Measurements from ENCODE around the gene MLXIP. TPM values are rescaled to one million over a fixed set of nuclear protein-coding genes. Genes with fewer than 3 reads are reported as not detected.

The MLXIP gene
- total RNA-seq, 2 donors from 2014 or later: 158 to 201 TPM

DNA sequence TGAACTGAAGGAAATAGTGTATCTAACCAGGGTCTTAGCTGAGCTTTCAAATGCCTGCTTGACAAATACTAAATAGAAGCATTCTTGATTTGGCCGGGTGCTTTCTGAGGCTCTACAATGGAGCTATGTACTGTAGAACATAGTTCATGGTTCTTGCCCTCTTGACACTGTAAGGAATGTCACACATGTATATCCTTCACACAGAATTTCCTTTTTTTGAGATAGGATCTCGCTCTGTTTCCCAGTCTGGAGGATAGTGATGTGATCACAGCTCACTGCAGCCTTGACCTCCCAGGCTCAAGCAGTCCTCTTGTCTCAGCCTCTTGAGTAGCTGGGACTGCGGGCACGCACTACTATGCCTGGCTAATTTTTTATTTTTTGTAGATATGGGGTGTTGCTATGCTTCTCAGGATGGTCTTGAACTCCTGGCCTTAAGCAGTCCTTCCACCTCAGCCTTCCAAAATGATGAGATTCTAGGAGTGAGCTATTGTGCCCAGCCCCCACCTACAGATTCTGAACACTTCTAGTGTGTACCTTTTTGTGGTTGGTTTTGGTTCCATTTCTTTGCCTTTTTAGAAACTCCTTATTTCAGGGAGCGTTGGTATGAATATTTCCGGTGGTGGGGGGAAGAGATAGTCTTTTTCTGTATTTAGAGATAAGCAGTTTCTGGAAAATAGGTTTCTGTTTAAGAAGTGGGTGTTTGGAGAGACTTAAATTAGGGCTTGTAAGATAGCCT lies 4.2 kb downstream of the MLXIP start:
- H3K4me3 ChIP-seq: peak overlapping the region; percentile 81
- intact Hi-C loops (cut with DNase I): loop anchor here (5.0 kb wide), 1 partner anchor 35 kb away; no protein-coding TSS in a partner anchor
- no peaks in the 10 kb centered on the region for H3K27me3 ChIP-seq
- TF ChIP-seq CTCF (IDR thresholded peaks at IDR 0.05): no peak
- DNase-seq: no peak
- no peaks in the 10 kb centered on the region for H3K36me3 ChIP-seq
- peaks cover 23% of the 10 kb centered on the region for H3K4me1 ChIP-seq
- peak overlapping the region; percentile 27 to 87 for H3K9ac ChIP-seq (ENCODE audit: low read depth in 2 of 2, low read length in 2 of 2)
- peak overlapping the region; percentile 80 for H3K27ac ChIP-seq
- no peaks in the 10 kb centered on the region for H3K9me3 ChIP-seq

- H3K27ac ChIP-seq: no peak overlapping the region
- H3K4me3 ChIP-seq: no peak overlapping the region
- H3K9ac ChIP-seq (ENCODE audit: low read depth in 2 of 2, low read length in 2 of 2): peak overlapping the region in 1 of 2 donors; percentile 65
- DNase-seq: peak; percentile 49
- H3K9me3 ChIP-seq: no peaks in the 10 kb centered on the region
- no peaks in the 10 kb centered on the region for H3K27me3 ChIP-seq
- peaks cover 40% of the 10 kb centered on the region for H3K4me1 ChIP-seq
- intact Hi-C loops (cut with DNase I): loop anchor here (5.0 kb wide), 1 partner anchor 32 kb away; no protein-coding TSS in a partner anchor
- H3K36me3 ChIP-seq: no peaks in the 10 kb centered on the region
- no peak for TF ChIP-seq CTCF (IDR thresholded peaks at IDR 0.05)
These were observed 6.4 kb downstream of the MLXIP start for GRCh38 chr12:122084857-122085405.

- H3K9me3 ChIP-seq: no peaks in the 10 kb centered on the region
- no peaks in the 10 kb centered on the region for H3K36me3 ChIP-seq
- no peak for DNase-seq
- intact Hi-C loops (cut with DNase I): no loop called here
- peak overlapping the region; percentile 70 for H3K27ac ChIP-seq
- H3K27me3 ChIP-seq: no peaks in the 10 kb centered on the region
- H3K4me3 ChIP-seq: no peak overlapping the region
- peaks cover 40% of the 10 kb centered on the region for H3K4me1 ChIP-seq
- H3K9ac ChIP-seq (ENCODE audit: low read depth in 2 of 2, low read length in 2 of 2): peak overlapping the region in 1 of 2 donors; percentile 65
- TF ChIP-seq CTCF (IDR thresholded peaks at IDR 0.05): no peak
These were observed 7.0 kb downstream of the MLXIP start for GRCh38 chr12:122085591-122085990.

DNA sequence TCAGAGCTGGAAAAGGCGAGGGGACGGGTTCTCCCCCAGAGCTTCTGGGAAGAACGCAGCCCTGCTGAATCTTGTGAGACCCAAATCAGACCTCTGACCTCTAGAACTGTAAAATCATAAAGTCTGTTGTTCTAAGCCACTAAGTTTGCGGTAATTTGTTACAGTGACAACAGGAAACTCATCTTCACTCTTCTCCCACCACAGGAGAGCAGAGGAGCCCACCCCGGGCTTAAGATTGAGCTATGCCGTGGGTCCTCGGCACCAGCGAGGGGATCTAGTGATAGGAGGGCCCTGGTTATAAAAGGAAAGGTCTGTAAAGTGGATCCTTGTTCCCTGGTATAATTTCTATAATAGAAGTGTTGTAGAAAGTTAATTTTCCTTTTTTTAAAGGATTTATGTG lies 7.6 kb downstream of the MLXIP start:
- Histone ChIP-seq H3K4me1 (peaks cover 40% of the 10 kb centered on the region), H3K9ac (ENCODE audit: low read depth in 2 of 2, low read length in 2 of 2) (peak overlapping the region in 1 of 2 donors; percentile 65), H3K36me3 (no peaks in the 10 kb centered on the region), H3K27me3 (no peaks in the 10 kb centered on the region), H3K9me3 (no peaks in the 10 kb centered on the region), H3K4me3 (no peak overlapping the region), H3K27ac (peak overlapping the region; percentile 70)
- intact Hi-C loops (cut with DNase I): no loop called here
- TF ChIP-seq CTCF (IDR thresholded peaks at IDR 0.05): no peak
- no peak for DNase-seq

GRCh38 chr12:122086641-122087285 lies 8.2 kb downstream of the MLXIP start:
- Histone ChIP-seq H3K27me3 (no peaks in the 10 kb centered on the region), H3K4me3 (no peak overlapping the region), H3K4me1 (peaks cover 40% of the 10 kb centered on the region), H3K36me3 (no peaks in the 10 kb centered on the region), H3K9me3 (no peaks in the 10 kb centered on the region), H3K9ac (ENCODE audit: low read depth in 2 of 2, low read length in 2 of 2) (peak overlapping the region in 1 of 2 donors; percentile 65), H3K27ac (peak overlapping the region; percentile 70)
- TF ChIP-seq CTCF (IDR thresholded peaks at IDR 0.05): no peak
- intact Hi-C loops (cut with DNase I): no loop called here
- peak; percentile 59 for DNase-seq

Data from colonic mucosa (tissue), 4 donors.